IPS-20b (cell line): ENCODE results near the gene MAJIN.

Experiments
- H3K27ac ChIP-seq: one replicate; pipeline ENCODE4 v1.5.1; 2013; ENCODE audit warnings: low read length
- H3K27me3 ChIP-seq: 2 replicates; pipeline ENCODE4 v1.6.1; 2013; ENCODE audit warnings: mild to moderate bottlenecking, low read length, inconsistent platforms; ENCODE audit not compliant: insufficient read depth
- H3K36me3 ChIP-seq: 2 replicates; pipeline ENCODE4 v1.6.1; 2013; ENCODE audit warnings: low read depth, mild to moderate bottlenecking, inconsistent platforms, low read length, moderate library complexity; ENCODE audit not compliant: insufficient read depth
- H3K4me1 ChIP-seq: 2 replicates; pipeline ENCODE4 v1.6.1; 2013; ENCODE audit warnings: mild to moderate bottlenecking, control low read depth, inconsistent platforms, low read length, moderate library complexity; ENCODE audit not compliant: insufficient read depth
- H3K4me3 ChIP-seq: 2 replicates; pipeline ENCODE4 v1.5.1; 2013; ENCODE audit warnings: mild to moderate bottlenecking, low read length, inconsistent platforms
- H3K9ac ChIP-seq: 2 replicates; pipeline ENCODE4 v1.6.1; 2013; ENCODE audit warnings: low read depth, mild to moderate bottlenecking, inconsistent platforms, low read length, moderate library complexity
- H3K9me3 ChIP-seq: 2 replicates; pipeline ENCODE4 v1.6.1; 2013; ENCODE audit warnings: mild to moderate bottlenecking, low read depth, low read length, inconsistent platforms; ENCODE audit not compliant: insufficient read depth

MAJIN gene

GRCh38 chr11:64916775-64917662, 54.9 kb downstream of the MAJIN start, which contains the start of gene ATG2A:
ATG2A (minus strand) TSS chr11:64917209; CDS start chr11:64917135, 74 bp downstream.
- Histone ChIP-seq H3K27me3 (no peaks in the 10 kb centered on the region), H3K4me3 (peak within 1 kb of the TSS; percentile 99), H3K27ac (peak within 1 kb of the TSS; percentile 75), H3K4me1 (peaks cover 5% of the 10 kb centered on the region; the same call in 1 of the 2 replicates), H3K36me3 (peaks cover 6% of the 10 kb centered on the region; the same call in 1 of the 2 replicates), H3K9me3 (no peaks in the 10 kb centered on the region), H3K9ac (peak within 1 kb of the TSS; percentile 98)

GRCh38 chr11:64916040-64916774, 55.7 kb downstream of the MAJIN start:
- Histone ChIP-seq H3K27ac (peak overlapping the region; percentile 75), H3K36me3 (peaks cover 12% of the 10 kb centered on the region), H3K4me1 (peaks cover 5% of the 10 kb centered on the region; the same call in 1 of the 2 replicates), H3K9ac (peak overlapping the region; percentile 98), H3K9me3 (no peaks in the 10 kb centered on the region), H3K27me3 (no peaks in the 10 kb centered on the region), H3K4me3 (peak overlapping the region; percentile 99)

GRCh38 chr11:64915376-64915887, 56.5 kb downstream of the MAJIN start:
- Histone ChIP-seq H3K4me1 (peaks cover 5% of the 10 kb centered on the region; the same call in 1 of the 2 replicates), H3K4me3 (no peak overlapping the region), H3K9ac (peak overlapping the region; percentile 98; the same call in 1 of the 2 replicates), H3K27me3 (no peaks in the 10 kb centered on the region), H3K9me3 (no peaks in the 10 kb centered on the region), H3K27ac (no peak overlapping the region), H3K36me3 (peaks cover 20% of the 10 kb centered on the region)

- H3K4me1 ChIP-seq = peaks cover 5% of the 10 kb centered on the region; the same call in 1 of the 2 replicates
- H3K9me3 ChIP-seq = no peaks in the 10 kb centered on the region
- peaks cover 26% of the 10 kb centered on the region for H3K36me3 ChIP-seq
- no peak overlapping the region for H3K27ac ChIP-seq
- no peaks in the 10 kb centered on the region for H3K27me3 ChIP-seq
- no peak overlapping the region for H3K4me3 ChIP-seq
- no peak overlapping the region for H3K9ac ChIP-seq
These were observed 57.8 kb downstream of the MAJIN start for GRCh38 chr11:64914123-64914522.

GRCh38 chr11:64913171-64913727, 58.7 kb downstream of the MAJIN start:
- Histone ChIP-seq H3K9ac (no peak overlapping the region), H3K27ac (no peak overlapping the region), H3K27me3 (no peaks in the 10 kb centered on the region), H3K9me3 (no peaks in the 10 kb centered on the region), H3K4me1 (peaks cover 5% of the 10 kb centered on the region; the same call in 1 of the 2 replicates), H3K4me3 (no peak overlapping the region), H3K36me3 (peaks cover 28% of the 10 kb centered on the region)

- Histone ChIP-seq H3K9me3 (no peaks in the 10 kb centered on the region), H3K27ac (no peak overlapping the region), H3K27me3 (no peaks in the 10 kb centered on the region), H3K4me3 (no peak overlapping the region), H3K9ac (no peak overlapping the region), H3K36me3 (peaks cover 41% of the 10 kb centered on the region), H3K4me1 (peaks cover 5% of the 10 kb centered on the region; the same call in 1 of the 2 replicates)
These were observed 60.2 kb downstream of the MAJIN start for GRCh38 chr11:64911689-64912088.

- Histone ChIP-seq H3K36me3 (peaks cover 43% of the 10 kb centered on the region), H3K9me3 (no peaks in the 10 kb centered on the region), H3K27ac (no peak overlapping the region), H3K4me1 (peaks cover 4% of the 10 kb centered on the region; the same call in 1 of the 2 replicates), H3K4me3 (no peak overlapping the region), H3K9ac (no peak overlapping the region), H3K27me3 (no peaks in the 10 kb centered on the region)
These were observed 60.8 kb downstream of the MAJIN start for GRCh38 chr11:64911142-64911541.

- Histone ChIP-seq H3K4me3 (no peak overlapping the region), H3K27me3 (no peaks in the 10 kb centered on the region), H3K27ac (no peak overlapping the region), H3K4me1 (no peaks in the 10 kb centered on the region), H3K9me3 (no peaks in the 10 kb centered on the region), H3K9ac (no peak overlapping the region), H3K36me3 (peaks cover 47% of the 10 kb centered on the region)
These were observed 61.3 kb downstream of the MAJIN start for GRCh38 chr11:64910451-64911093.

- Histone ChIP-seq H3K9me3 (no peaks in the 10 kb centered on the region), H3K36me3 (peaks cover 54% of the 10 kb centered on the region), H3K4me3 (no peak overlapping the region), H3K9ac (no peak overlapping the region), H3K27me3 (no peaks in the 10 kb centered on the region), H3K27ac (no peak overlapping the region), H3K4me1 (no peaks in the 10 kb centered on the region)
These were observed 62.1 kb downstream of the MAJIN start for GRCh38 chr11:64909653-64910343.

- no peaks in the 10 kb centered on the region for H3K27me3 ChIP-seq
- no peaks in the 10 kb centered on the region for H3K9me3 ChIP-seq
- no peaks in the 10 kb centered on the region for H3K4me1 ChIP-seq
- H3K36me3 ChIP-seq = peaks cover 54% of the 10 kb centered on the region
- no peak overlapping the region for H3K4me3 ChIP-seq
- no peak overlapping the region for H3K27ac ChIP-seq
- no peak overlapping the region for H3K9ac ChIP-seq
These were observed 63.1 kb downstream of the MAJIN start for GRCh38 chr11:64908766-64909165.
